ENCODE measurements around the gene ITIH5. TPM values are rescaled to one million over a fixed set of nuclear protein-coding genes. Genes with fewer than 3 reads are reported as not detected.

ITIH5 gene
- total and polyA plus RNA-seq, 2 donors (not counting 1 experiment from before 2014, with no cell fraction given) = not detected

- TF ChIP-seq EZH2 (IDR thresholded peaks at IDR 0.05; ENCODE audit: borderline replicate concordance, insufficient read depth, low read depth, low read length, poor library complexity, severe bottlenecking) = no peak
- TF ChIP-seq, protein P1, sequence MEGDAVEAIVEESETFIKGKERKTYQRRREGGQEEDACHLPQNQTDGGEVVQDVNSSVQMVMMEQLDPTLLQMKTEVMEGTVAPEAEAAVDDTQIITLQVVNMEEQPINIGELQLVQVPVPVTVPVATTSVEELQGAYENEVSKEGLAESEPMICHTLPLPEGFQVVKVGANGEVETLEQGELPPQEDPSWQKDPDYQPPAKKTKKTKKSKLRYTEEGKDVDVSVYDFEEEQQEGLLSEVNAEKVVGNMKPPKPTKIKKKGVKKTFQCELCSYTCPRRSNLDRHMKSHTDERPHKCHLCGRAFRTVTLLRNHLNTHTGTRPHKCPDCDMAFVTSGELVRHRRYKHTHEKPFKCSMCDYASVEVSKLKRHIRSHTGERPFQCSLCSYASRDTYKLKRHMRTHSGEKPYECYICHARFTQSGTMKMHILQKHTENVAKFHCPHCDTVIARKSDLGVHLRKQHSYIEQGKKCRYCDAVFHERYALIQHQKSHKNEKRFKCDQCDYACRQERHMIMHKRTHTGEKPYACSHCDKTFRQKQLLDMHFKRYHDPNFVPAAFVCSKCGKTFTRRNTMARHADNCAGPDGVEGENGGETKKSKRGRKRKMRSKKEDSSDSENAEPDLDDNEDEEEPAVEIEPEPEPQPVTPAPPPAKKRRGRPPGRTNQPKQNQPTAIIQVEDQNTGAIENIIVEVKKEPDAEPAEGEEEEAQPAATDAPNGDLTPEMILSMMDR (IDR thresholded peaks at IDR 0.05) = no peak
- no peak overlapping the region for H3K27ac Mint-ChIP-seq
- no peak overlapping the region for H2AFZ ChIP-seq (ENCODE audit: insufficient read depth, low read depth, low read length, poor library complexity, severe bottlenecking)
- H3K27ac ChIP-seq (ENCODE audit: low read length in 2 of 2) = no peak overlapping the region
- ATAC-seq (ENCODE audit: low read depth) (no peak), DNase-seq (no peak)
- WGBS (ENCODE audit: insufficient coverage) = 68% methylated on average over 4 of the region's 7 CpGs
- no peak overlapping the region for H3K4me3 Mint-ChIP-seq
- H3K79me2 ChIP-seq (ENCODE audit: control insufficient read depth, insufficient read depth, low read length) = no peaks in the 10 kb centered on the region
- H3K9me3 Mint-ChIP-seq (ENCODE audit: insufficient read depth) = no peaks in the 10 kb centered on the region
- H3K4me2 ChIP-seq (replicated peaks; ENCODE audit: low read depth, low read length, poor library complexity, severe bottlenecking) = no peak overlapping the region
- no peaks in the 10 kb centered on the region for H3K27me3 ChIP-seq (replicated peaks in 1 of 4; ENCODE audit: control extremely low read depth in 1 of 4, control insufficient read depth in 3 of 4, insufficient read depth in 4 of 4, low read length in 3 of 4)
- CTCF ChIA-PET = no interaction called here
- no peaks in the 10 kb centered on the region for H3K36me3 ChIP-seq (replicated peaks in 1 of 2; ENCODE audit: control extremely low read depth in 1 of 2, control insufficient read depth in 1 of 2, extremely low read depth in 1 of 2, insufficient read depth in 2 of 2, low read length in 1 of 2)
- POLR2A ChIA-PET = no interaction called here
- no peaks in the 10 kb centered on the region for H4K20me1 ChIP-seq (ENCODE audit: control insufficient read depth, insufficient read depth, low read length, poor library complexity, severe bottlenecking)
- intact Hi-C loops (cut with micrococcal nuclease) = no loop called here
- no peaks in the 10 kb centered on the region for H3K9me3 ChIP-seq (ENCODE audit: control extremely low read depth in 1 of 3, control insufficient read depth in 2 of 3, insufficient read depth in 1 of 3, low read length in 2 of 3)
- H3K4me1 Mint-ChIP-seq = no peaks in the 10 kb centered on the region
- no peak overlapping the region for H3K4me3 ChIP-seq (ENCODE audit: control extremely low read depth in 1 of 5, extremely low read depth in 1 of 5, insufficient read depth in 1 of 5, low read depth in 2 of 5, low read length in 4 of 5)
- no peaks in the 10 kb centered on the region for H3K27me3 Mint-ChIP-seq
- no peaks in the 10 kb centered on the region for H3K4me1 ChIP-seq (ENCODE audit: control insufficient read depth in 2 of 2, insufficient read depth in 2 of 2, low read length in 2 of 2)
- no peak overlapping the region for H3K9ac ChIP-seq (ENCODE audit: low read length)
Observed at GRCh38 chr10:7563368-7563767, 103.4 kb downstream of the ITIH5 start.

- no peak overlapping the region for H3K27ac Mint-ChIP-seq
- no peak overlapping the region for H3K27ac ChIP-seq (ENCODE audit: low read length in 2 of 2)
- H4K20me1 ChIP-seq (ENCODE audit: control insufficient read depth, insufficient read depth, low read length, poor library complexity, severe bottlenecking) = no peaks in the 10 kb centered on the region
- no peaks in the 10 kb centered on the region for H3K9me3 ChIP-seq (ENCODE audit: control extremely low read depth in 1 of 3, control insufficient read depth in 2 of 3, insufficient read depth in 1 of 3, low read length in 2 of 3)
- intact Hi-C loops (cut with micrococcal nuclease) = no loop called here
- no peak overlapping the region for H3K4me3 Mint-ChIP-seq
- H3K9me3 Mint-ChIP-seq (ENCODE audit: insufficient read depth) = no peaks in the 10 kb centered on the region
- no peaks in the 10 kb centered on the region for H3K27me3 ChIP-seq (replicated peaks in 1 of 4; ENCODE audit: control extremely low read depth in 1 of 4, control insufficient read depth in 3 of 4, insufficient read depth in 4 of 4, low read length in 3 of 4)
- H3K4me1 ChIP-seq (ENCODE audit: control insufficient read depth in 2 of 2, insufficient read depth in 2 of 2, low read length in 2 of 2) = no peaks in the 10 kb centered on the region
- ChIA-PET POLR2A (no interaction called here), CTCF (interaction anchor here (0.9 kb wide), 1 partner anchor 36 kb away, joined by 3 read pairs; no protein-coding TSS in a partner anchor)
- ATAC-seq (ENCODE audit: low read depth) = no peak
- TF ChIP-seq, protein P1 (IDR thresholded peaks at IDR 0.05) = no peak
- TF ChIP-seq EZH2 (IDR thresholded peaks at IDR 0.05; ENCODE audit: borderline replicate concordance, insufficient read depth, low read depth, low read length, poor library complexity, severe bottlenecking) = no peak
- no peaks in the 10 kb centered on the region for H3K4me1 Mint-ChIP-seq
- H3K4me3 ChIP-seq (ENCODE audit: control extremely low read depth in 1 of 5, extremely low read depth in 1 of 5, insufficient read depth in 1 of 5, low read depth in 2 of 5, low read length in 4 of 5) = no peak overlapping the region
- H3K27me3 Mint-ChIP-seq = peaks cover 3% of the 10 kb centered on the region
- WGBS (ENCODE audit: insufficient coverage) = 84% methylated on average over 5 of the region's 6 CpGs
- no peak overlapping the region for H3K4me2 ChIP-seq (replicated peaks; ENCODE audit: low read depth, low read length, poor library complexity, severe bottlenecking)
- no peak for DNase-seq
- H2AFZ ChIP-seq (ENCODE audit: insufficient read depth, low read depth, low read length, poor library complexity, severe bottlenecking) = no peak overlapping the region
- no peak overlapping the region for H3K9ac ChIP-seq (ENCODE audit: low read length)
- H3K36me3 ChIP-seq (replicated peaks in 1 of 2; ENCODE audit: control extremely low read depth in 1 of 2, control insufficient read depth in 1 of 2, extremely low read depth in 1 of 2, insufficient read depth in 2 of 2, low read length in 1 of 2) = no peaks in the 10 kb centered on the region
- no peaks in the 10 kb centered on the region for H3K79me2 ChIP-seq (ENCODE audit: control insufficient read depth, insufficient read depth, low read length)
Observed at GRCh38 chr10:7561985-7562384, 104.8 kb downstream of the ITIH5 start.
